GM13977 (cell line): Measurements from ENCODE around the gene DNAH9.

ENCODE experiments used
- DNase-seq: peaks from one replicate; pipeline ENCODE4 v3.0.0; 2012; ENCODE audit warnings: low spot score
- CTCF ChIP-seq: IDR thresholded peaks from 2 replicates; pipeline ENCODE4 v1.5.1; 2012; ENCODE audit warnings: mild to moderate bottlenecking, control low read depth; ENCODE audit not compliant: insufficient read depth; ENCODE audit errors: extremely low read depth, missing control alignments
- in situ Hi-C: fragments of 300-500 bp; cut with MboI; formaldehyde crosslinking; loops from one replicate; pipeline ENCODE4 v1.12.0; 2022; ENCODE audit warnings: low sequenced_read_pairs, low pct_unique_long_range_greater_than_20kb, mixed read lengths, inconsistent platforms; ENCODE audit not compliant: unreplicated experiment

DNAH9 gene

GRCh38 chr17:11805952-11806351 lies 207.7 kb downstream of the DNAH9 start:
- DNase-seq: no peak
- no peak for TF ChIP-seq CTCF
- in situ Hi-C loops: no loop called here

- in situ Hi-C loops: no loop called here
- TF ChIP-seq CTCF: no peak
- DNase-seq: no peak
Observed at GRCh38 chr17:11807606-11808005, 209.3 kb downstream of the DNAH9 start.

- DNase-seq: no peak
- in situ Hi-C loops: no loop called here
- TF ChIP-seq CTCF: no peak
Observed at GRCh38 chr17:11813278-11813677, 215.0 kb downstream of the DNAH9 start.

GRCh38 chr17:11813871-11814270 lies 215.6 kb downstream of the DNAH9 start:
- TF ChIP-seq CTCF: no peak
- in situ Hi-C loops: no loop called here
- DNase-seq: no peak

GRCh38 chr17:11814655-11815262 lies 216.5 kb downstream of the DNAH9 start:
- in situ Hi-C loops: no loop called here

GRCh38 chr17:11816409-11816808 lies 218.1 kb downstream of the DNAH9 start:
- in situ Hi-C loops: no loop called here
- TF ChIP-seq CTCF: no peak
- no peak for DNase-seq

More at GRCh38 chr17:11814655-11815262, 216.5 kb downstream of the DNAH9 start:
- DNase-seq: no peak
- no peak for TF ChIP-seq CTCF
